GM12801 (cell line): ENCODE data around the gene CEP70.

Source experiments
- CTCF ChIP-seq: IDR thresholded peaks from one replicate; pipeline ENCODE4 v1.5.1; 2011; ENCODE audit warnings: control low read depth; ENCODE audit not compliant: insufficient read length; ENCODE audit errors: extremely low read depth

The CEP70 gene

GRCh38 chr3:138598534-138598933, 4.5 kb upstream of the CEP70 start:
- no peak for TF ChIP-seq CTCF

- no peak for TF ChIP-seq CTCF
Measured at GRCh38 chr3:138594935-138595610, 1.0 kb upstream of the CEP70 start.

- no peak for TF ChIP-seq CTCF
Measured at GRCh38 chr3:138593488-138594149, 441 bp downstream of the CEP70 start.

GRCh38 chr3:138591392-138591791, 2.7 kb downstream of the CEP70 start:
- no peak for TF ChIP-seq CTCF

GRCh38 chr3:138588445-138588844, 5.6 kb downstream of the CEP70 start:
- TF ChIP-seq CTCF = no peak

GRCh38 chr3:138587374-138587773, 6.7 kb downstream of the CEP70 start:
- TF ChIP-seq CTCF = no peak

- TF ChIP-seq CTCF = no peak
Measured at GRCh38 chr3:138578961-138579574, 15.0 kb downstream of the CEP70 start.
